Adrenal gland (tissue), 5 donors: ENCODE data around the gene LPCAT2.

ENCODE experiments used
- CTCF ChIP-seq, 6 experiments: fragments of 450-650 bp in 4 of 6; fragments of 200-600 bp in 2 of 6; sonication (generic) in 1 of 6; IDR thresholded peaks; 1 replicate in 5 of 6; 2 replicates in 1 of 6; pipeline versions ENCODE4 v1.5.1 to v1.8.0; 2016 to 2021; ENCODE audit warnings: antibody characterized with exemption in 6 of 6, mild to moderate bottlenecking in 2 of 6, moderate library complexity in 1 of 6
- POLR2A ChIP-seq, 2 donors: fragments of 450-650 bp; IDR thresholded peaks; one replicate each; pipeline ENCODE4 v1.6.1; 2017; ENCODE audit warnings: antibody characterized with exemption in 2 of 2, mild to moderate bottlenecking in 2 of 2, moderate library complexity in 1 of 2
- donor health status: DM: no; HTN: no; CAD: no.

GRCh38 chr16:55495616-55496289 is 13.1 kb upstream of the LPCAT2 start:
- TF ChIP-seq POLR2A (IDR thresholded peaks at IDR 0.05) (no peak), CTCF (IDR thresholded peaks at IDR 0.05) (no peak)
